ENCODE data around the gene RASL11A. TPM values are rescaled to one million over a fixed set of nuclear protein-coding genes. Genes with fewer than 3 reads are reported as not detected.
"Not testable (repeated sequence)": the region's sequence is repeated elsewhere in the genome, so short reads cannot be mapped to it uniquely, and the experiment has no call there.

The RASL11A gene, protein sequence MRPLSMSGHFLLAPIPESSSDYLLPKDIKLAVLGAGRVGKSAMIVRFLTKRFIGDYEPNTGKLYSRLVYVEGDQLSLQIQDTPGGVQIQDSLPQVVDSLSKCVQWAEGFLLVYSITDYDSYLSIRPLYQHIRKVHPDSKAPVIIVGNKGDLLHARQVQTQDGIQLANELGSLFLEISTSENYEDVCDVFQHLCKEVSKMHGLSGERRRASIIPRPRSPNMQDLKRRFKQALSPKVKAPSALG
- total RNA-seq (2021; fragmentation: NEBNext Ultra II Directional; extraction: Animal tissue kit (Norgen Biotek cat#: 25700)), result 1 to 10 TPM; 3.3 to 9.6 (median 7.3) TPM
- long read RNA-seq, result 0 reads

DNA sequence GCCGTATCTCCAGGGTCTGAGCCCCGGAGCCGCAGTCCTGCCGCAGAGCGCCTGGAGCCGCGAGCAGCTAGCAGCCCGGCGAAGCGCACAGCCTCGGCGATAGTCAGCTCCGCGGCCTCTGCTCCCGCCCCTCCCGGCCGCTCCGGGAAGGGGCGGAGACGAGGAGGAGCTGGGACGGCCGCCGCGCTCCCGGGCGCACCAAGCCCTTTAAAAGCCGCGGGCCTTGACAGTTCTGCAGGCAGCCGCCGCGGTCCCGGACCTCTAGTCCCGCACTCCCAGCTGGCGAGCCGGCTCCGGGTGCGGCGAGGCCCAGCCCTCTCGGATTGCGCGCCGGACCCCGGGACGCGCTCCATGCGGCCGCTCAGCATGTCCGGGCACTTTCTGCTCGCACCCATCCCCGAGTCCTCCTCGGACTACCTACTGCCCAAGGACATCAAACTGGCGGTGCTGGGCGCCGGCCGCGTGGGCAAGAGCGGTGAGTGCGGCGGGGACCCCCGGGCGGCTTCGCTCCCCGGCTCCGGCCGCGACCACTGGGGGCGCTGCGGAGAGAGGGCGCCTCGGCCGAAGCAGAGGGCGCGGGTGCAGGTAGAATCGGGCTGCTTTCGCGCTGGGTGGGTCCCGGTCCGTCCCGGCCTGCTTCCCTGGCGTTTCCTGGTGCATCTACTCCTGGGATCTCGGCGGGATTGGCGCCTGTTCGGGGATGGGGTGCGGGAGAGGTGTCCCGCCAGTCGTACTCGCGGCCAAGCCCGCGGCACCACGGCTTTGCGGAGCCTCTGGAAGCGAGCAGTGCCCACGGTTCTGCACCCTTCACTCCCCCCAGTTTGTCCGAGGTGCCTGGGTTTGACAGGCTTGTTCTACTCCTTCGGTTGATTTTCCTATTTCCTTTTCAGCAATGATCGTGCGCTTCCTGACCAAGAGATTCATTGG is at the start of gene RASL11A:
RASL11A (plus strand) TSS at position 237 of the 927 bp plus-strand sequence; CDS start at position 352, 115 bp downstream.
- Mint-ChIP-seq H3K27me3 (ENCODE audit: insufficient read depth) (peaks cover 7% of the 10 kb centered on the region), H3K27ac (peak within 1 kb of the TSS; percentile 73), H3K9me3 (no peaks in the 10 kb centered on the region), H3K36me3 (ENCODE audit: low read depth) (no peaks in the 10 kb centered on the region), H3K4me3 (peak within 1 kb of the TSS; percentile 89), H3K4me1 (ENCODE audit: low read depth) (peaks cover 42% of the 10 kb centered on the region)
- peak; percentile 75 for DNase-seq
- TF ChIP-seq, protein P1, sequence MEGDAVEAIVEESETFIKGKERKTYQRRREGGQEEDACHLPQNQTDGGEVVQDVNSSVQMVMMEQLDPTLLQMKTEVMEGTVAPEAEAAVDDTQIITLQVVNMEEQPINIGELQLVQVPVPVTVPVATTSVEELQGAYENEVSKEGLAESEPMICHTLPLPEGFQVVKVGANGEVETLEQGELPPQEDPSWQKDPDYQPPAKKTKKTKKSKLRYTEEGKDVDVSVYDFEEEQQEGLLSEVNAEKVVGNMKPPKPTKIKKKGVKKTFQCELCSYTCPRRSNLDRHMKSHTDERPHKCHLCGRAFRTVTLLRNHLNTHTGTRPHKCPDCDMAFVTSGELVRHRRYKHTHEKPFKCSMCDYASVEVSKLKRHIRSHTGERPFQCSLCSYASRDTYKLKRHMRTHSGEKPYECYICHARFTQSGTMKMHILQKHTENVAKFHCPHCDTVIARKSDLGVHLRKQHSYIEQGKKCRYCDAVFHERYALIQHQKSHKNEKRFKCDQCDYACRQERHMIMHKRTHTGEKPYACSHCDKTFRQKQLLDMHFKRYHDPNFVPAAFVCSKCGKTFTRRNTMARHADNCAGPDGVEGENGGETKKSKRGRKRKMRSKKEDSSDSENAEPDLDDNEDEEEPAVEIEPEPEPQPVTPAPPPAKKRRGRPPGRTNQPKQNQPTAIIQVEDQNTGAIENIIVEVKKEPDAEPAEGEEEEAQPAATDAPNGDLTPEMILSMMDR (IDR thresholded peaks at IDR 0.05), result peak; percentile 98

DNA sequence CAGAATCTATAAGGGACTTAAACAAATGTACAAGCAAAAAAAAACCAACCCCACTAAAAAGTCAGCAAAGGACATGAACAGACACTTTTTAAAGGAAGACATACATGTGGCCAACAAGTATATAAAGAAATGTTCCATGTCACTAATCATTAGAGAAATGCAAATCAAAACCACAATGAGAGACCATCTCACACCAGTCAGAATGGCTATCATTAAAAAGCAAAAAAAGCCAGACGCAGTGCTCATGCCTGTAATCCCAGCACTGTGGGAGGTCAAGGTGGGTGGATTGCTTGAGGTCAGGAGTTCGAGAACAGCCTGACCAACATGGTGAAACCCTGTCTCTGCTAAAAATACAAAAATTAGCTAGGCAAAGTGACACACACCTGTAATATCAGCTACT is 48.5 kb upstream of the RASL11A start:
- peaks cover 11% of the 10 kb centered on the region for H3K9me3 Mint-ChIP-seq
- not testable (repeated sequence) for H3K27ac Mint-ChIP-seq

GRCh38 chr13:27226991-27227390 is 43.6 kb upstream of the RASL11A start:
- peaks cover 2% of the 10 kb centered on the region for H3K36me3 Mint-ChIP-seq (ENCODE audit: low read depth)
- no peak for DNase-seq
- TF ChIP-seq, protein P1 (IDR thresholded peaks at IDR 0.05), result no peak
- peaks cover 23% of the 10 kb centered on the region for H3K27me3 Mint-ChIP-seq (ENCODE audit: insufficient read depth)
- no peaks in the 10 kb centered on the region for H3K4me1 Mint-ChIP-seq (ENCODE audit: low read depth)
- H3K27ac Mint-ChIP-seq, result no peak overlapping the region
- peaks cover 18% of the 10 kb centered on the region for H3K9me3 Mint-ChIP-seq
- H3K4me3 Mint-ChIP-seq, result no peak overlapping the region

More for the DNA sequence above, 48.5 kb upstream of the RASL11A start:
- not testable (repeated sequence) for H3K4me3 Mint-ChIP-seq; H3K4me1 Mint-ChIP-seq (ENCODE audit: low read depth); DNase-seq
- Mint-ChIP-seq H3K27me3 (ENCODE audit: insufficient read depth) (peaks cover 19% of the 10 kb centered on the region), H3K36me3 (ENCODE audit: low read depth) (peaks cover 15% of the 10 kb centered on the region)

DNA sequence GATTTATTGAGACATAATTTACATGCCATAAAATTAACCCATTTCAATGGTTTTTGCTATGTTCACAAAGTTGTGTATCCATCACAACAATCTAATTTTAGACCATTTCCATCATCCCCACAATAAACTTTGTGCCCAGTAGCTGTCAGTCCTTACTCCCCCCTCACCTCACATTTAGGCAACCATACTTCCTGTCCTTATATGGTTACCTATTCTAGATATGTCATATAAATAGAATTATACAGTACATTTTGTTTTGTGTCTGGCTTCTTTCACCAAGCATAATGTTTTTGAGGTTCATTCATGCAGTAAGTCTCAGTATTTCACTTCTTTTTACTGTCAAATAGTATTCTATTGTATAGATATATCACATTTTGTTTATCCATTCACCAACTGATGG is 42.5 kb upstream of the RASL11A start:
- peaks cover 11% of the 10 kb centered on the region for H3K36me3 Mint-ChIP-seq (ENCODE audit: low read depth)
- H3K27me3 Mint-ChIP-seq (ENCODE audit: insufficient read depth), result peaks cover 21% of the 10 kb centered on the region
- no peak overlapping the region for H3K4me3 Mint-ChIP-seq
- no peak for DNase-seq
- no peaks in the 10 kb centered on the region for H3K4me1 Mint-ChIP-seq (ENCODE audit: low read depth)
- TF ChIP-seq, protein P1 (IDR thresholded peaks at IDR 0.05), result no peak
- peaks cover 29% of the 10 kb centered on the region for H3K9me3 Mint-ChIP-seq
- H3K27ac Mint-ChIP-seq, result no peak overlapping the region

DNA sequence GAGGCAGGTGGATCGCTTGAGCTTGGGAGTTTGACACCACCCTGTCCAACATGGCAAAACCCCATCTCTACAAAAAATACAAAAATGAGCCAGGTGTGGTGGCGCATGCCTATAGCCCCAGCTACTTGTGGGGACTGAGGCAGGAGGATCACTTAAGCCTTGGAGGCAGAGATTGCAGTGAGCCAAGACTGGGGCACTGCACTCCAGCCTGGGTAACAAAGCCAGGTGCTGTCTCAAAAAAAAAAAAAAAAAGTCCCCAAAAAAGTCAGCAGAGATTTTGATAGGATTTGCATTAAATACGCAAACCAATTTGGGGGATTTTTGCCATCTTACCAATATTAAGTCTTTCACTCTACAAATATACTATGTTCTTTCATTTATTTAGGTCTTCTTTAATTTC is 41.0 kb upstream of the RASL11A start:
- Mint-ChIP-seq H3K27me3 (ENCODE audit: insufficient read depth) (peaks cover 18% of the 10 kb centered on the region), H3K27ac (no peak overlapping the region), H3K4me1 (ENCODE audit: low read depth) (no peaks in the 10 kb centered on the region), H3K9me3 (peaks cover 29% of the 10 kb centered on the region), H3K36me3 (ENCODE audit: low read depth) (peaks cover 11% of the 10 kb centered on the region), H3K4me3 (no peak overlapping the region)
- TF ChIP-seq, protein P1 (IDR thresholded peaks at IDR 0.05), result no peak
- no peak for DNase-seq

Measured in HFFc6 (cell line).